Stimulated activated CD8-positive, alpha-beta memory T cell treated with anti-CD3 and anti-CD28 coated beads, Interleukin-2, amount 100 ng/mL, for 1 hour (primary cell): ENCODE results near the gene EEPD1.

Experiments
- DNase-seq, 2 donors: peaks; one replicate each; pipeline ENCODE4 v3.0.0-alpha.2; 2020; ENCODE audit warnings: low read depth in 2 of 2

EEPD1 gene

DNA sequence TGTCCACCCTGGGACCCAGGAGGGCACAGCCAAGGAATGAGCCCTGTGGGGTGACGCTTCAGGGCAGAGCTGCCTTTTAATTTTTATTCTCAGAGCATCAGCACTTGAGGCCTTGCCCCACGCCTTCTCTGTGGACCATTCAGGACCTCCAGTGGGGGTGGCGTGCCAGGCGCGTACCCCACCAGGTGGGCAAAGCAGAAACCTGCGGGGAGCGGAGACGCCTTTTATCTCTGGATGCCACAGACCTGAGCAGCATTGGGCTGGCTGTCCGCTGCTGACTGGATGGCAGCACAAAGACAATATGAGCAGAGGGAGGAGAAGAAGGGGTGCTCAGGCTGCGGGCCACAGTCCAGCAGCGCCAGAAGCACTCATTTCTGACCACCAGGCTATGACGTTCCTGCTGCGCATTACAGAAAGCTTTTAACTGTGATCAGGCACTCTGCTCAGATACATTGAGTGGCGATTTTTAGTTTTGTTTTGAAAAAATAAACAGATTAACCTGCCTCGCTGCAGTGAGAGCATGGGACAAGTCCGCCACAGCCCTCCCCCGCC lies 146.2 kb downstream of the EEPD1 start:
- DNase-seq = no peak

GRCh38 chr7:36299823-36300341 lies 146.8 kb downstream of the EEPD1 start:
- no peak for DNase-seq

- DNase-seq = no peak
These were observed 147.8 kb downstream of the EEPD1 start for GRCh38 chr7:36300696-36301350.

- no peak for DNase-seq
These were observed 149.1 kb downstream of the EEPD1 start for GRCh38 chr7:36301914-36302771.

DNA sequence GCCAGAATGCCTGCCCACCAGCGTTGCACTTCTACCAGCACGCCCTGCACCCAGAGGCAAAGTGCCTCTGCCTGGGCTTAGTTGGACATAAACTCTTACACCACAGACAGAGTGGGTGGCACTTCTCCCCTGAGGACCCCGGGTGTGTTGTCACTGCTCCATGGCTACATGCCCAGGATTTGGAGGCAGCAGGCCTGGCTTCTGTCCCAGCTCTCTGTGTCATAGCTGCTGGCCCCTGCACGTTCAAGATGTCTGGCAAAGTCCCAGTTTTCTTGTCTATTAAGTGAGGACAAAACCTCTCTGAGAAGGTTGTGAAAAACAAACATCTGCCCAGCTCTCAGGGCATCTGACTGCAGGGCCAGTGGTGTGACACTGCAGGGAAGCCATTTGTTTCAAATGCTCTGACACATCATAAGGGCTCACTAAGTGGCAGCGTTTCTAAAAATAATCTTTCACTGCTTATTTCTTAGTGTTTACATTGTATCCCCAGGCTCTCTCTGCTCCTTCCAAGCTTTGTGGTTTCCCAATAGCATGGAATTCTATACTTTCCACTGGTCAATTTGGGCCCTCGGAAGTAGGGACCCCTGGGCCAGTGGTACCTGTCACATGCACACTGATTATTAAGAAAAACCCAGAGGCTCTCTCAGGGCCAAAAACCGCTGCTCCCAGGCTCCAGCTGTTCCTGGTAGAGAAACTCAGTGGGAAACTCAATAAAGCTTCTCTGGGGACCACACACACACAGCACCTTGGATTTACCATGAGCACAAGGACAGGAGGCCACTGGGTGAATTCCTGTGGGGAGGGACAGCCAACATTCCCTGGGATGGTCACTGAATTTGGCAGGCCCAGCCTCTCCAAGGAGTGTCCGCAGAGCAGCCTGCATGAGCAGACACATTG lies 150.4 kb downstream of the EEPD1 start:
- DNase-seq = no peak

- no peak for DNase-seq
These were observed 151.0 kb downstream of the EEPD1 start for GRCh38 chr7:36304099-36304425.

DNA sequence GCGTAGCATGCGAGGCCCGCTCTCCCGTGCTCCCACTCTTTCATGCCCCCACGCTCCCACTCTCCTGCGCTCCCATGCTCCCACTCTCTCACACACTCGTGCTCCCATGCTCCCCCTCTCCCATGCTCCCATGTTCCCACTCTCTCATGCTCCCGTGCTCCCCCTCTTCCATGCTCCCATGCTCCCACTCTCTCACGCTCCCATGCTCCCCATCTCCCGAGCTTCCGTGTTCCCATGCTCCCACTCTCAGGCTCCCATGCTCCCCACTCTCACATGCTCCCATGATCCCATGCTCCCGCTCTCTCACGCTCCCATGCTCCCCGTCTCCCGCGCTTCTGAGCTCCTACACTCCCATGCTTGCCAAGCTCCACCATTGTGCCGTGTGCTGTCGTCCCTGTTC lies 152.2 kb downstream of the EEPD1 start:
- no peak for DNase-seq

- DNase-seq = no peak
These were observed 152.6 kb downstream of the EEPD1 start for GRCh38 chr7:36305648-36306047.

DNA sequence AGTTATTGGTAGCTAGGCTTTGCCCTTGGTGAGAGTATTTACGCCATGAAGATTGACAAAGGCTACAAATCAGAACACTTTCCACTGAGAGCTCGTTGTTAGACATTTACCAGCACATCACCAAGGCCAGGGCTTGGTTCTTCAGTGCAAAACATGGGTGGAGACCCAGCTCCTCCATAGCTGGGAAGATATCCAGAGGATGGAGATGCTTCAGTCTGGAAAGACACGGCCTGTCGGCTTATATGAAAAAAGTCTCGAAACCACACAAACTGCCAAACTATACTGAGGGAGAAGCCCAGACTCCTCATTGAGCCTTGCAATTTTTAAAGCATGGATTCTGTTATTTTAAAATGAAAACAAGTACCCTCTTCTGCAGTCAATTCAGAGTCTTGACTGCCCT lies 153.2 kb downstream of the EEPD1 start:
- DNase-seq = no peak

DNA sequence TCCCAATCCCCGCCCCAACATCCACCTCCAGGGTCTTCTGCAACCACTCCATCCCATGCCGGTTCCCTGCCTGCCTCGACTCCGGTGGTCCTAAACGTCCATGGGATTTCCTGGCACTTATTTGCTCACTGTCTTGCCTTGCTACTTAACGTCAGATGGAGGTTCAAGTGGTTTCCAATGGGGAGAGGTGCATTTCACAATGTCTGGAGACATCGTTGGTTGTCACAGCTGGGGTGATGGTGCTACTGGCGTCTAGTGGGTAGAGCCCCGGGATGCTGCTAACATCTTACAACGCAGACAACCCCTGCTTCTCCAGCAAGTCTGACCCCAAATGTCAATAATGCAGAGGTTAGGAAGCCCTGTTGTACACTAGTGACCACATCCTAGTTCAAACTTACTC lies 153.7 kb downstream of the EEPD1 start:
- DNase-seq = no peak

- no peak for DNase-seq
These were observed 155.0 kb downstream of the EEPD1 start for GRCh38 chr7:36308031-36308430.

DNA sequence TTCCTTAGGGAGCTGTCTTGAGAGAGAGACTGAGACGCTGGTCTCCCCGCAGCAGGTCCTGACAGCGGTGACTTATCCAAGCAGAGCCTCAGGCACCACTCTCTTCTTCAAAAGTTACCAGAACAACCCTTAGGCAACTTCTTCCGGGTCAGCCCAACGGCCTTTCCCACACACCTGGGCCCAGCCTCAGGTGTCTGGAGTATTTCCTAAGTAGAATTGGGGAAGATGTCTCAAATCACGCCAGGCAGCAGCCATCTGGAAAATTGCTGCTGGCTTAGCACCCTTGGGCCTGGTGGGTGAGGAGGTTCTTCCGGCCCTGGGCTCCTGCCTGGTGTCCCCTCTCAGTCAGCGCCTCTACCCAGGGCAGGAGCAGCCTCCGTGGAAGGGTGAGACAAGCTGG lies 156.2 kb downstream of the EEPD1 start:
- no peak for DNase-seq

DNA sequence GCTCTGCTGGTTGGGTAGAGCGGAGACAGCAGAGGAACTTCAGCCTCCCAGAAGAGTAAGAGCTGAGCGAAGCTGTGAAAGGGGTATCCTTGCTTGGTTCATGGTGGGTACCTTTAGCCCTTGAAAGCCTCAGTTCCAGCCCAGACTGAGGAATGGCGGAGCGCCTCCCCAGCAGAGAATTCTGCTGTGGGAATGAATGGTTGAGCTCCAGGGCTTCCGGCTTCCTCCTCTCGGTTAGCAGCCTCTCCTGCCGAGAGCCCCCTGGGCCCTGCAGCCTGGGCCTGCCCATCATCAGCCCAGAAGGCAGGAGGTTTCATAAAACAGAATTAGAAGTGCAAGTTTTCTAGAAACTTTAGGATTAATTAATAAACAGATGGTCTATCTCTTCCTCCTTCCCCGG lies 156.7 kb downstream of the EEPD1 start:
- no peak for DNase-seq

DNA sequence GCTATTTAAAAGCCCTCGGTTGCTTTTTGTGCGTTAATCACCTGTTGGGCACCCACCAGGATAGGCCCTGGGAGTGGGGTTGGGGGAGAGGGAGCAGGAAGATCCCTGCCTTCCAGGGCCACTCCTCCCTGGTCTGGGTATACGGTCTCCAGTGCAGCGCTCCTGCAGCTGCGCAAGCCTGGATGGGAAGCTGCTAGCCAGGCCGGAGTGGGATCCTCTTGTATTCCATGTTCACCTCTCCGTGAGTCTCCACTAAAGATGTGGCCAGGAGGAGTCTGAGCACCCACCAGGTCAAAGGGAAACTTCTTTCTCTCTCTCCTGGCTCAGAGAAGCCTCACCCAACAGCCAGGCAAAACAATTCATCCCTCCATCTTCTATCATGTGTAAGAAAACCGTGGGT lies 157.8 kb downstream of the EEPD1 start:
- DNase-seq = no peak

DNA sequence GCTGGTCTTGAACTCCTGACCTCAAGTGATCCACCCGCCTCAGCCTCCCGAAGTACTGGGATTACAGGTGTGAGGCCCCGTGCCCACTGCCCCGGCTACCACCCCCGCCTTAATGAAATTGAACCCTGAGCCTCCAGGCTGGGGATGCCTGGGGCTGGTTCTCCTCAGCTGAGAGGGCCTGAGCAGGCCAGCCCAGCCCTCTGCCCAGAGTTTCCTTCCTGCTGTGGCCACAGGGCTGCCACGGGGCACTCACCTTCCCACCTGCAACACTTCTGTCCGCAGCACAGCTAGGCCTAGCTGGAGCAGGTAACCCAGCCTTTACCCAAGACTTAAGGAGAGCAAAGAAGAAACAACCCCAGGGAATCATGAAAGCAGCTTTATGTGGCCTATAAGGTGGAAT lies 158.5 kb downstream of the EEPD1 start:
- no peak for DNase-seq

DNA sequence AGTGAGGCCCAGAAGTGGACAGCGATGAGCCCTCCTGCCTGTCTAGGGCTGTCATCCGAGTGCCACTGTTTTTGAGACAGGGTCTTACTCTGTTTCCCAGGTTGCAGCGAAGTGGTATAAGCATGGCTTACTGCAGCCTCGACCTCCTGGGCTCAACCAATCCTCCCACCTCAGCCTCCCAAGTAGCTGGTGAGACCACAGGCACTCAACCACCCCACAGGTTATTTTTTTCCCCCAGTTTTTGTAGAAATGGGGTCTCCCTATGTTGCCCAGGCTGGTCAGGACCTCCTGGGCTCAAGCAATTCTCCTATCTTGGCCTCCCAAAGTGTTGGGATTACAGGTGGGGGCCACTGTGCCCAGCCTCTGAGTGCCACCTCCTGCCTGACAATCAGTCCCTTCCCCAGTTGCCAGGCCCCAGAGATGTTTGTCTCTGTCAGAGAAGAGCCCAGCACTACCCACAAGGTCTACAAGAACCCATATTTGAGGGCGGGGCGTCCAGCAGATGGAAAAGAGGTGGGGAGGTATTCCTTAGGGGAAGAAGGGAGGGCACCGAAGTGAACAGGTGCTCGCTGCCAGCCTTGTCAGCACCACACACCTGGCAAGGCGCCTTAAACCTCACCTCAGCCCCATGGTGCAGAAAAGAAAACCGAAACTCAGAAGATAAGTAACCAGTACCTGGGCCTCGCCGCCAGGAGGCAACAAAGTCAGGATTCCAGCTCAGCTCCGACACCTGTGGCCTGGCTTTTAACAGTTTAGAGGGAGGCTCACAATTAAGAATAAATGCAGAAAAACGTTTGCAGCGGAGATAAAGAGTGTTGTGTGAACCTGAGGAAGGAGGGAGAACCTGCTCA lies 159.2 kb downstream of the EEPD1 start:
- DNase-seq = no peak

GRCh38 chr7:36312915-36313334 lies 159.9 kb downstream of the EEPD1 start:
- no peak for DNase-seq

DNA sequence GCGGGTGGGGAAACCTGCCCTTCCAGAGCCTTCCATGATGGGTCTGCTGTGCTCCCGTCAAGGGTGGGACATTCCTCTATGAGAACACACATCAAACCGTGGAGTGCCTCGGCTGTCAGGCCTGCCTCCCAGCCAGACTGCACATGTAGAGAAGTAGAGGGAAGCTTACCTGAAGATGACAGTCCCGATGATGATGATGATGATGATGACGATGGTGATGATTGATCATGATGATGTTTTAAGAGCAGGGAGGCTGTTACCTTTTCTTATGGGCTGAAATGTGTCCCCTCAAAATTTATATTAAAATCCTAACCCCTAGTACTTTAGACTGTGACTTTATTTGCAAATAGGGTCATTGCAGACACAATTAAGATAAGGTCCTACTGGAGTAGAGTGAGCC lies 160.6 kb downstream of the EEPD1 start:
- DNase-seq = no peak

DNA sequence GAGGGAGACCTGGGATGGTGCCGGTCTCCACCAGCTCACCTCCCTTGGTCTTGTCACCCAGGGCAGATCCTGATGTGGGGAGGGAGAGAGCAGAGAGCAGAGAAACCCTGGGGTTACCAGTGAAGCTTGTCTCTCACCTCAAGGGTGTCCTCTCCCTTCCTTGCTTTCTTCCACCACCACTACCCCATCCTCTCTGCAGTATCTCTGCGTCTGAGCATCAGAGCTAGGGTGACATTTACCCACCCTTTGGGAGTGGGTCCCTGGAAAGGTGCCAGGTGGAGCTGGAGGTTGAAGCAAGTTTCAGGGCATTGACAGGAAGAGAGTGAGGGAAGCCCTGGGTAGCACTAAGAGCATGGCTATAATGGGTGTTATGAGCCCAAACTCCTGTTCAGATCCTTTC lies 161.4 kb downstream of the EEPD1 start:
- DNase-seq = no peak

GRCh38 chr7:36315309-36315944 lies 162.4 kb downstream of the EEPD1 start:
- DNase-seq = no peak

DNA sequence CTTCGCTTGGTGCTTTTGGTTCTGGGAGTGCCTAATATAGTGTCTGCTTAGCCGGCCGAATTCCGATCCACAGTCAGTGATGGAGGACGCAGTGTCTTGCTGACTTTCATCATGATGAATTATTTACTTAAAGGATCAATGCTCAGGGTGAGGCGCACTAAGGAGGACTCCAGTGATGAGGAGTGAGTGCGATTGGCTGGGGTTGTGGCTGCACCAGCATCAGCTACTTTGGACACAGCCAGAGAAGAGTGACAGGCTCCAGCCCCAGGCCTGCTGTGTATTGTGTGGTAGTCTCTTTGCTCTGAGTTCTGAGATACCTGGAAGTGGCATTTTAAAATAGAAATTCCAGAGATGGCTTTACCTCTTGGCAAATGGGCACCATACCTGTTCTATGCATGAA lies 163.3 kb downstream of the EEPD1 start:
- DNase-seq = no peak
